Astrocyte of the hippocampus (primary cell): ENCODE data around the gene AQP5.

ENCODE experiments used
- DNase-seq: peaks from one replicate; pipeline ENCODE4 v3.0.0; 2011; ENCODE audit warnings: low read depth, low spot score

Gene AQP5

DNA sequence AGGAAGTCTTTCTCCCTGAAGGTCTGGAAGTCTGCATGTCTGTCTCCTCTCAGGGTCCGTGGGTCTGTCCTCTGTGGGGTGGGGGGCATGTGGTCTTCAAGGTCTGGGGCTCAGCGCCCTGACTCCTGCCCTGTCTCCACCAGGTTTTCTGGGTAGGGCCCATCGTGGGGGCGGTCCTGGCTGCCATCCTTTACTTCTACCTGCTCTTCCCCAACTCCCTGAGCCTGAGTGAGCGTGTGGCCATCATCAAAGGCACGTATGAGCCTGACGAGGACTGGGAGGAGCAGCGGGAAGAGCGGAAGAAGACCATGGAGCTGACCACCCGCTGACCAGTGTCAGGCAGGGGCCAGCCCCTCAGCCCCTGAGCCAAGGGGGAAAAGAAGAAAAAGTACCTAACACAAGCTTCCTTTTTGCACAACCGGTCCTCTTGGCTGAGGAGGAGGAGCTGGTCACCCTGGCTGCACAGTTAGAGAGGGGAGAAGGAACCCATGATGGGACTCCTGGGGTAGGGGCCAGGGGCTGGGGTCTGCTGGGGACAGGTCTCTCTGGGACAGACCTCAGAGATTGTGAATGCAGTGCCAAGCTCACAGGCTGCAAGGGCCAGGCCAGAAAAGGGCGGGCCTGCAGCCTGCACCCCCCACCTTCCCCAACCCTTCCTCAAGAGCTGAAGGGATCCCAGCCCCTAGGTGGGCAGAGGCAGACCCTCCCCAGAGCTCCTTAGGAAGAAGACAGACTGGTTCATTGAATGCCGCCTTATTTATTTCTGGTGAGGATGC, 3.4 kb downstream of the AQP5 start:
- no peak for DNase-seq

DNA sequence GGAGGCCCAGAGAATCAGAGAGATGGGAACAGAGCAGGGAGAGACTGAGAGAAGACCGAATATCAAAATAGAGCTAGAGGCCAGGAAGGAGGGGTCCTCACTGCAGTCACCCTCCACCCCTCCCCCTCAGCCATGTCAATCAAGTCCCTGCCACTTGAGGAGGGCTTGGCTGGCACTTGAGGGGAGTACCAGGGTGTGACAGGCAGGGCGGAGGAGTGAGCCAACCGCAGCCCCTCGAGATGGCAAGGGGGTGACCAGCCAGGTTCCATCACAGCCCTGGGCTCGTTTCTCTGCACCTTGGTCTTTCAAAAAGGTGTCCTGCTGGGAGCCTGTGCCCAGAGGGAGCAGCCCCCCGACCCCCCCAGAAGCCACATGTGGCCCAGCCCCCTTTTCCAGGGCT, 4.2 kb downstream of the AQP5 start:
- DNase-seq, result no peak

DNA sequence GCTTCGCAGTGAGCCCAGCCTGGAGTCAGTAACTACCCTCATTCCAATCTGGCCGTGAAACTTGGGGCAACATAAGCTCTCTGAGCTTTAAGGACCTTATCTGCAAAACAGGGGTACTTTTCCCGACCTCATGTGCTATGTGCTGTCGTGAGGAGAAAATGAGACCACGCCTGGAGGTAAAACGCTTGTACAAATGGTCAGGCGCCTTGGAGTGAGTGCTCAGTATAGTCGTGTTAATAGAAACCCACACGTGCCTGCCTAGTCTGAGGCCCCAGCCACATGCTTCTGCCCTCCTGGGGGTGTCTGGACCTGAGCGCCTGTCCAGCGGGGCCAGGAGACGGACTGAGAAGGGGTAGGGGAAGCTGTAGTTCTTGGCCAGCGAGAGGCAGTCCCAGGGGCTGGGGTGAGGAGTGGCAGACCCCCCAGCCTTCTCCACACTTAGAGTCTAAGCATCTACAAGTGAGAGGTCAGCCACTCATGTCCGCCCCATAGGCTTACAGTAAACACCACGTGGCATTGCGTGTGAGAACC, 4.9 kb downstream of the AQP5 start:
- DNase-seq, result no peak

DNA sequence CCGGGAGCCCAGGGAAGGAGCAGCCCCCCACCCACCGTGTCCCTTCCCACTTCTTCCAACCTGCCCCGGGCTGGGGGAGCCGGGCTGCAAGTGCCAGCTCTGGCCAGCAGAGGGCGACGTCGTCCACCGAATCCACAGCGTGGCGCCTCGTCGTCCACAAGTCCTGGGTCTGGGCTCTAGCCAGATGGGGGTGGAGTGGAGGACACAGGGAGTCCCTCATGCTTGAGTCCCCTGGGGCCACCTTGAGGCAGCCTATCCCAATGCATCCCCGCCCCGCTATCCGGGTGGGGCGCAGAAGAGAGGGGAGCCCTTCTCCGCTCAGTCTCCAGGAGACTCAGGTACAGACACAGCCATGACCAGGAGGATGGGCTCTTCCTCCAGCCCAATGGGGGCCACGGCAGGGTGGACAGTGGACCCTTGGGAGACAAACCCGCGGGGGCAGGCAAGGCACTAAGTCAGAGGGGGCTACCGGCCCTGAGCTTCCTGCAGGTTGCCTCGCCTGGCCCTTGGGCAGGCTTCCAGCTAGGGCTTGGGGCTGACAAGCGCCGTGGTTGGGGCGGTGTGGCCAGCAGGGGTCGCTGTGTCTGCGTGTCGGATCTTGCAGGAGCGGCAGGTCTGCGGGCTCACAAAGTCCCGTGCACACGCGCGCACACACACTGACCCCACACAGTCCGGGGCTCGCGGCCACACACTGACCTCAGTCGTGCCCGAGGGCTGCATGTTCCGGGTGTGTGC, 5.5 kb downstream of the AQP5 start:
- DNase-seq, result peak; percentile 93

DNA sequence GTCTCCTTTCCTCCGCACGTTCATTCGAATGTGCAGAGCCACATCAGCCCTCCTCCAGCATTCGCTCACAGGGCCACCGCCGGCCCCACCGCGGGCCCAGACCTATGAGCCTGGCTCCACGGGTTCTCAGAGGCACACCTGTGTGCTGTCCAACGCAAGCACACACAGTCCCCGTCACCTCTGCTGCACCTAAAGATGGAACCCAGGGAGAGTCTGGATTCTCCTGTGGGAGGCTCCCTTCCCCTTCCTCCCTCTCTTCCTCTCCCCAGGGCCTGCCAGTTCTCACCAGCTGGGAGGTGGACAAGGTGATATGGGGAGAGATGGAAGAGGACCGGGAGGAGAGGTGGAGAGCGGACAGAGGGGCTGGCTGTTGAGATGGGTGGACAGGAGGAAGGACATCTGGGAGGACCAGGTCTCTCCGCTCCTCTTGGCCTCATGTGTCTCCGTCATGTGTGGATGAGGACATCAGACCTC, 6.1 kb downstream of the AQP5 start:
- no peak for DNase-seq

DNA sequence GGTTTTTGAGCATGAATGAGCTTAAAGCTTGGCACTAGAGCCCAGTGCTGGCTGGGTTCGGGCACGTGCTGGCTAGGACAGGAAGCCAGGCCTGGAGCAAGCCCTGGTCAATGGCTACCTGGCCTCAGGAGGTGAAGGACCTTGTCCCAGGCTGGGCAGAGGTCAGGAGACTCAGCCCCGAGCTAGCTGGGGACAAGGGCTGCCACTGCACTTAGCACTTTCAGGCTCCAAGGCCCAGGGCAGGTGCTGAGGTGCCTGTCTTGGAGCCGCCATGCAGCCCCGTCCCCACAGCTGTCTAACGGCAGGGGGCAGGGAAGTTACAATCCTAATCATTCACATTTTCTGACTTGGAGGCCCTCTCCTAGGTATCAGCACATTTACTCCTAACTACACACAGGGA, 6.8 kb downstream of the AQP5 start:
- DNase-seq, result no peak

DNA sequence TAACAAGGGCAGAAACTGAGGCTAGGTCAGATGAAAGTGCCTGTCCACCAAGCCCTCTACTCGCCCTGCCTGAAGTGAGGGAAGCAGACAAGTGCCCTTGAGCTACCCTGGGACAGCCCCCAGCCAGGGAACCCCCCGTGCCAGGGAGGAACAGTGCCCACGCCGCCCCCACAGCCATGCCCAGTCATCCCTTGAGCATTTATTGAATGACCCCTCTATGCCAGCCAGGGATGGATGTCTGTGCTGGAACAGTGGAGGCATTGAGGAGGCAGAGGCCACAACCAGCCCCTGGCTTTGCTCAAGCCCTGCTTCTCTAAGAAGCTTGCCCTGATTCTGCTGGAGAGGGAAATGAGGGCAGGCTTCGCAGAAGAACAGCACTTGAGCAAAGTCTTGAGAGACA, 7.4 kb downstream of the AQP5 start:
- DNase-seq, result no peak

DNA sequence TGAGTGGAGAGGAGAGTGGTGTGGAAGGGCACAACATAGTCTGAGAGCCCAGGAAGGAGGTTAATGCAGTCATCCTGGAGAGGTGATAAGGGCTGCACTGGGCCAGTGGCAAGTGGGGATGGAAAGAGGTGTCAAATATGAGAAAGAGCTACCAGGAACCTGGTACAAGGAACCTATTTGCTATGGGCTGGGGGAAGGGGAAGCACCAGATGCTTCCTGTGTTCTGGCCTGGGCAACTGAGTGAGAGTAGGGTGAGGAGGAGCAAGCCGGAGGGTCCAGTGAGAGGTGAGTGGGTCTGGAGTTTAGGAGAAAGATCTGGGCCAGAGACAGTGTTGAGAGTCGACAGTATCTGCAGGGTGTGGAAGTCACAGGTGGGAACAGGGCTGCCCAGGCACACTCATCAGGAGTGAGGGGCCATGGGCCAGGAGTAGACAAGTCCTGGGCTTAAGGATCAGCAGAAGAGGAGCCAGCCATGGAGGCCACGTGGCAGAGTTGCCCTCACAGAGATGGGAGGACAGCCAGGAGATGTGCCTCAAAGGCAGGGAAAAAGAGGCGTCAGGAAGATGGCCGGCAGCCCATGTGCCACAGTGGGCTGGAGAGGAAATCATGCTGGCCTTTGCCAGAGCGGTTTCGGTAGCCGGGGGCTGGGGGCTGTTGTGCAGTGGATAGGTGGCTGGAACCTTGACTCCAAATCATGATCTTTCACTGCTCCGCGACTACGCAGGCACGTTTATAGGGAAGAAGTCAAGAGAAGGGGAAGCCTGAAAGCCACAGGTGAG, 8.2 kb downstream of the AQP5 start:
- no peak for DNase-seq

DNA sequence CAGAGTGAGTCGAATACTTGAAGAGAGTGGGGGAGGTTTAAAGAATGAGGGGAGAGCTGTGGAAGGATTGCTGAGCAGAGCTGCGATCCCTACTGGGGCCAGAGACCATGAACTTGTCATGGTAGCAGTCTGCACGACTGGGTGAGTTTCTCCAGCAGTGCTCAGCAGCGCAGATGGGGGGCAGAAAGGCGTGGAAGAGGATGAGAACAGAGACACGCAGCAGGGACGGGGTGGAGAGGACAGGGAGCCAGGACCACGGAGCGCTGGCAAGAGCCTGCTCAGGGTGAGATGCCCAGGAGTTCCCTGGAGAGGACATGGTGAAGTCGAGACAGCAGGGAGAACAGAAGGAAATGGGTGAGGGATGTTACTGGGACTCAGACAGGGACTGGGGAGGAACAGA, 9.0 kb downstream of the AQP5 start:
- no peak for DNase-seq

DNA sequence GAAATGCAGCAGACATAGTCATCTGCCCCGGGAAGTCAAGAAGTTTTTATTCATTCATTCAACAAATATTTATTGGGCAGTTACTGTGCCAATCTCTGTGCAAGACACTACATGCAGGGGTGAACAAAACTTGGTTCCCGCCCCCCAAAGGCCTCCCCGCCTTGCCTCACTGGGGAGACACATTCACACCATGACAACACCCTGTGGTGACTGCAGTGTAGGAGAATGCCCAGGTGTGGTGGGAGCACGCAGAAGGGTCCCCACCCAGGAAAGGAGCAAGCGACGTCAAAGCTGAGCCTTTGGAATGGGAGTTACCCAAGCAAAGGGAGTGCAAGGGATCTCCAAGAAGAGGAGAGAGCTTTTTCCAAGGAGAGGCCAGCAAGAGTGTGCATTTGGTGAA, 9.5 kb downstream of the AQP5 start:
- no peak for DNase-seq

DNA sequence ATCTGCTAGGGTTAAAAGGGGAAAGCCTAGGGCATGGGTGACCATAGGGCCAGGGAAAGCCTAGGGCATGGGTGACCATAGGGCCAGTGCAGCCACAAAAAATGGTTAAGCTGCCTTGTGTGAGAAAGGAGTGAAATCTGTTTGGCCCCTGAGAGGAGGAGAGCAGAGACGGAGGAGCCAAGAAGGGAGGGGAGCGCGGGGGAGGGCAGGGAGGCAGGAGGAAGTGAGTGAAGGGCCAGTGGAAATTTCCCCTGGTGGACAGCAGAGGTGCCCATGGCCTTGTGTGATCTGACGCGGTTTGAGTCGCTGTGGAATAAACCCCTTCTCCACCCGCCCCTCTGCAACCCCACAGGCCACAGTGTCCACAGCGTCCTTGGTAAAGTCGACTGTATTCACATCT, 10.5 kb downstream of the AQP5 start:
- DNase-seq, result no peak

DNA sequence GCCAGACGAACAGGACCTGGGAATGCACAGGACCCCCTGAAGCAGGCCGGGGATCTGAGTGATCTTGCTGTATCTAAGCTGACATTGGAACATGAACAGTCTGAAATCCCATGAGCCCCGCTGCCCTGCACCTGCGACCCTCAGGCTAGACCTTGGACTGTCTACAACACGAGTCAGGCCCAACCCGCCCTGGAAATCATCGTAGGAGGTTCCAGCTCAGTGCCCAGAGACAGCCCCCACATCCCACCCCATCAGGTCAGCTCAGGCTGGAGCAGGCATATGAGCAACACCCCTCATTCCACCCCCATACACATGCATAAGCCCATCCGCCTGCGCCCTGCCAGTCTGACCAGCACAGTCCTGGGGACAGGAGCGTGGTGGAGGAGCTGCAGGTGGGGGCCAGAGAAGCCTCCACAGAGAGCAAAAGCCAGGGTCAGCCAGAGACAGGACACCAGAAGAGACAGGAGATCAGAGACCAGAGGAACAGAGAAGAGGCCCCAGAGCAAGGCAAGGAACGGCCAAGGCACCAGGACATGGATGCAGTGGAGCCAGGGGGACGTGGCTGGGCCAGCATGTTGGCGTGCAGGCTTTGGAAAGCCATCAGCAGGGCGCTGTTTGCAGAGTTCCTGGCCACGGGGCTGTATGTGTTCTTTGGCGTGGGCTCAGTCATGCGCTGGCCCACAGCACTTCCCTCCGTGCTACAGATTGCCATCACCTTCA, 11.1 kb downstream of the AQP5 start, which contains the start of gene AQP6:
TSS of gene AQP6 (plus strand) at position 307 of the 720 bp plus-strand sequence. CDS start at position 534, 227 bp downstream.
- no peak for DNase-seq

DNA sequence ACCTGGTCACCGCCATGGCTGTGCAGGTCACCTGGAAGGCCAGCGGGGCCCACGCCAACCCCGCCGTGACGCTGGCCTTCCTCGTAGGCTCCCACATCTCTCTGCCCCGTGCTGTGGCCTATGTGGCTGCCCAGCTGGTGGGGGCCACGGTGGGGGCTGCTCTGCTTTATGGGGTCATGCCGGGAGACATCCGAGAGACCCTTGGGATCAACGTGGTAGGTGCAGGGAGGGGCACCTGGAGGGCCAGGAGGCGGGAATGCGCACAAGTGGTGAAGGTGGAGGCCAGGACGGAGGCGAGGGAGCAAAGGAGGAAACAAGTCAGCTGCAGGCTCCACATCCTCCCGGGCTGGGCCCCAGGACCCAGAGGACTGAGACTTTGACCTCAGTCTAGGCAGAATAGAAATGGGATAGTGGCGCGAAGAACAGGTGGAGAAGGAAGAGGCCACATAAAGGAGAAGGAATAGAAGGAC, 11.7 kb downstream of the AQP5 start:
- DNase-seq, result no peak

DNA sequence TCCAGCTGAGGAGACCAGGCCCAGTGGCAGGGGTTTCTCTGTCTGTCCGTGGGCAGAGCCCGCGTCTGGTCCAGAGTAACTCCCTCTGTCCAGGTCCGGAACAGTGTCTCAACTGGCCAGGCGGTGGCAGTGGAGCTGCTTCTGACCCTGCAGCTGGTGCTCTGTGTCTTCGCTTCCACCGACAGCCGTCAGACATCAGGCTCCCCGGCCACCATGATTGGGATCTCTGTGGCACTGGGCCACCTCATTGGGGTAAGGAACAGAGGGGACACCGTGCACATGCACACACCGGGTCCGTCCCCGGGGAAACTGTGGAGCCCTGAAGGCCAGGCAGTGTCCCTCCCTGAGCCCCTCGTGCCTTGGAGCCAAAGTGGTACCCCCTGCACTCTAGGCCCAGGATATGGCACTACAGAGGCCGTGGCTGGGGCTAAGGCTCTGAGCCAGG, 12.6 kb downstream of the AQP5 start:
- peak; percentile 80 for DNase-seq

DNA sequence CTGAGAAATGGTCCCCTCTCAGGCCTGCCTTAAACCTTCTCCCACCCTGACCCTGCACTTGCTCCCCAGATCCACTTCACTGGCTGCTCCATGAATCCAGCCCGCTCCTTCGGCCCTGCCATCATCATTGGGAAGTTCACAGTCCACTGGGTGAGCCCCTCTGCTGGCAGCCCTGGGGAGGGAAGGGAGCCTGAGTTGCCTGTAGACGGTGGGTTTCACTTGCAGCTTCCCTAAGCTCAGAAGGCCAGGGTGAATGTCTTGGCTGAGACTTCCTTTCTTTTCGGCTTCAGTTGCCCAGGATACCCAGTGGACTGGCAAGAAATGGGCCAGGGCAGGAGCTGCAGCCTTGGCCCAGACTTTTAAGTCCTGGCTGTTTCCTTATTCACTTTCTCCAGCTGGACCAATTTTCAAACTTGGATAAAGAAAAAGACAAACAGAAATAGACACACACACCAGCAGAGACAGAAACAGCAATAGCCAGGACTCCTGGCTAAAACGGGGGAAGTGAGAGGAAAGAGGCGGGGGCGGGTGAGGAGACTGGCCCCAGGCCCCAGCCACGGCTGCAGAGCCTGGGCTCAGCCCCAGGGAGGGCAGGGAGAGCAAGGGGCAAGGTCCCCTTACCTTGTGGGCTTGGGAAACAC, 13.1 kb downstream of the AQP5 start:
- no peak for DNase-seq

DNA sequence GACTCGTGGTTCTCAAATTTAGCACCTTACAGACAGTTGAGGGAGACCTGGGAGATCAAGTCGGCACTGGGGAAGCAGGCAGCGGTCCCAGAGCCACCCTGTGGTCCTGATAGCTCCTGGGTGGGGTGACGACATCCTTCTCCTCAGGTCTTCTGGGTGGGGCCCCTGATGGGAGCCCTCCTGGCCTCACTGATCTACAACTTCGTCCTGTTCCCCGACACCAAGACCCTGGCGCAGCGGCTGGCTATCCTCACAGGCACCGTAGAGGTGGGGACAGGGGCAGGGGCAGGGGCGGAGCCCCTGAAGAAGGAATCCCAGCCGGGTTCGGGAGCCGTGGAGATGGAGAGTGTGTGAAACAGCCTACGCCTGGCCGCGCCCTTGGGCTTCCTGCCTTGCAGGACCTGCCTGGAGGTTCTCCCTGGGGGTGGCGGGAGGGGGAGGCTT, 13.7 kb downstream of the AQP5 start:
- no peak for DNase-seq

DNA sequence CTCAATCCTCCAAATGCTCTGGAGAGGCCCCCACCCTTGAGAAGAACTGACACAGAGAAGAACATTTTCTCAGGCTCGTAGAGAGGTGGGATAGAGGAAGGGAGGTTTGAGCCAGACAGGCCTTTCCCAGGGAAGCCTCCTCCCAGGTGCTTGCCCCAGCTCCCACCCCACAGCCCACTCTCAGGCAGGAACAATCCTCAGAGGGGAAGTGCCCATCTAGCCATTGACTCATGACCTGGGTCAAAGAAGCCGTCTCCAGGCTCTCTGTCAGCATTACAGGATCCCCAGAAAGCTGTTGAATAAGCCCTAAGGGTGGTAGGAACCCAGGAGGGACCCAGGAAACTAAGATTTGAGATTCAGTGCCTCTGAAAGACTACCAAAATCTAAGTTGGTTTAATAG, 14.9 kb downstream of the AQP5 start:
- no peak for DNase-seq

DNA sequence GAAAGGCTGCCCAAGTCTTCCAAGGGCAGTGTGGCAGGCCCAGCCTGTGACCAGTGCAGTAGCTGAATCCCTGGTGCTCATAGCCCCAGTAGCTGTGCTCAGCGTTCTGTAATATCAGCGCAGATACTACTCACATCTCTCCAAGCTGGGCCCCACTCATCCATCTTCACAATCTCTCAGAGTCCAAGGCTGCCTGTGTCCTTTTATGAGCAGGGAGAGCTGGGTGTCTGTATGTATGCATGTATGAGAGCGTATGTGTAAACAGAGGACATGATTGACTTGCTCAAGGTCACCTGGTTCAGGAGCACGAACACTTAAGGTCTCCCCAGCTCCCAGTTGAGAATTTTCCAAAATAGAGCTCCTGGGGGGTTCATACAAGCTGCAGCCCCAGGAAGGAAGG, 16.5 kb downstream of the AQP5 start:
- no peak for DNase-seq

DNA sequence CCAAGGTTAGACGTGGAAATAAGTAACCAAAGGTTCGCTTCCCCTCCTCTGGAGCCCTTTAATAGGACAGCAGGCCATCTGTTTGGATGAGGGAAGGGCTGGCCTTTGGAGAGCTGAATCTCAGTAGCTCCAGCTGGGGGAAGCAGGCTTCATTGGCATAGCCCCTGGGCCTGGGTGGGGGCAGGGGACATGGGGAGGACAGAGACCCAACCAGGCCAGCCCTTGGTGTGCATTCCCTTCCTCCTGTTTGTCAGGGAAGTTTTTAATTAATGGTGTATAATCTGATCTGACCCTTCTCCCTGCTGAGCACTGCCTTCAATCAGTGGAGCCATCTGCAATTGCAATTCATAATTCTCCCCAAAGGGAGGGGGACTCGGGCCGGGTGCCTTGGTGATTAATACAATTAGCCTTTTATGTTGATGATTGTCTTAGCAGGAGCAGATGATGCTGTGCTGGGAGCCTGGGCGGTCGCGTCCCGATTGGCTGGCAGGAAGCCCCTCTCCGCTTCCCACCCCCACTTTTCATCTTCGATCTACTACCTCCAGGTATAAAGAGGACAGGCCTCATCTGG, 17.4 kb downstream of the AQP5 start:
- no peak for DNase-seq

DNA sequence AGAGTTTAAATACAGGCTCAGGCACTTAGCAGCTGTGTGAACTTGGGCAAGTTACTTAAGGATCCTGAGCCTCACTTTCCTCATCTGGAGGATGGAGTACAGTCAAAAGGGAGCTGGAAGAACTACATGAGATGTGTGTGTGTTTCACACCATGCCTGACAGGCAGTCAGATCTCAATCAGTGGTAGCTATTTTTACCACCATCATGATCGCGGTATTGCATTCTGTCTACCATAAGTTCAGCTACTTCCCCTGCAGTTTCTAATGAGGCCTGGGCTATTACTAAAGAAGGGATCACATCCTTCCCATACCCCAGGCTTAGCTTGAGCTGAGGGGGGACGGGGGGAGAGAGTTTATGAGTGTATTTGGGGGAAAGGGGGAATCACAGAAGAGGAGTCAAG, 18.1 kb downstream of the AQP5 start:
- DNase-seq, result no peak
